Chondrocyte (in vitro differentiated cells): ENCODE data around the gene PRKG2. TPM values are rescaled to one million over a fixed set of nuclear protein-coding genes. Genes with fewer than 3 reads are reported as not detected.

Source experiments
- DNase-seq: peaks from one replicate; pipeline ENCODE4 v3.0.0; 2021; ENCODE audit warnings: mixed read lengths, low spot score
- H3K27ac Mint-ChIP-seq: one replicate; pipeline ENCODE4 v1.8.0; 2021; ENCODE audit warnings: mild to moderate bottlenecking, moderate library complexity, mixed read lengths; ENCODE audit not compliant: unreplicated experiment
- H3K27me3 Mint-ChIP-seq: 2 replicates; pipeline ENCODE4 v1.8.0; 2021; ENCODE audit warnings: low read depth, mixed read lengths
- H3K36me3 Mint-ChIP-seq: 2 replicates; pipeline ENCODE4 v1.8.0; 2021; ENCODE audit warnings: low read depth, mixed read lengths
- H3K4me1 Mint-ChIP-seq: 2 replicates; pipeline ENCODE4 v1.8.0; 2021; ENCODE audit warnings: low read depth, mild to moderate bottlenecking, mixed read lengths
- H3K4me3 Mint-ChIP-seq: one replicate; pipeline ENCODE4 v1.8.0; 2021; ENCODE audit warnings: mild to moderate bottlenecking, moderate library complexity, mixed read lengths; ENCODE audit not compliant: unreplicated experiment
- H3K9me3 Mint-ChIP-seq: 2 replicates; pipeline ENCODE4 v1.8.0; 2021; ENCODE audit warnings: low read depth, mixed read lengths
- total RNA-seq: library from RNA; stranded (reverse); gene quantifications from 3 replicates; pipeline ENCODE4 v1.2.1, GENCODE V29; 2021
- TF ChIP-seq, protein P1 (sequence below): fragments of 200-600 bp; sonication (generic); IDR thresholded peaks from 2 replicates; pipeline ENCODE4 v1.5.0; 2021; ENCODE audit warnings: antibody characterized with exemption, mild to moderate bottlenecking, moderate library complexity

The PRKG2 gene
- total RNA-seq, 1 donor from 2014 or later = not detected

GRCh38 chr4:81221303-81222081 lies 6.5 kb upstream of the PRKG2 start:
- Mint-ChIP-seq H3K4me1 (no peaks in the 10 kb centered on the region), H3K27ac (no peak overlapping the region), H3K27me3 (peaks cover 30% of the 10 kb centered on the region), H3K9me3 (peaks cover 6% of the 10 kb centered on the region), H3K36me3 (no peaks in the 10 kb centered on the region), H3K4me3 (no peak overlapping the region)
- DNase-seq = no peak
- TF ChIP-seq, protein P1, sequence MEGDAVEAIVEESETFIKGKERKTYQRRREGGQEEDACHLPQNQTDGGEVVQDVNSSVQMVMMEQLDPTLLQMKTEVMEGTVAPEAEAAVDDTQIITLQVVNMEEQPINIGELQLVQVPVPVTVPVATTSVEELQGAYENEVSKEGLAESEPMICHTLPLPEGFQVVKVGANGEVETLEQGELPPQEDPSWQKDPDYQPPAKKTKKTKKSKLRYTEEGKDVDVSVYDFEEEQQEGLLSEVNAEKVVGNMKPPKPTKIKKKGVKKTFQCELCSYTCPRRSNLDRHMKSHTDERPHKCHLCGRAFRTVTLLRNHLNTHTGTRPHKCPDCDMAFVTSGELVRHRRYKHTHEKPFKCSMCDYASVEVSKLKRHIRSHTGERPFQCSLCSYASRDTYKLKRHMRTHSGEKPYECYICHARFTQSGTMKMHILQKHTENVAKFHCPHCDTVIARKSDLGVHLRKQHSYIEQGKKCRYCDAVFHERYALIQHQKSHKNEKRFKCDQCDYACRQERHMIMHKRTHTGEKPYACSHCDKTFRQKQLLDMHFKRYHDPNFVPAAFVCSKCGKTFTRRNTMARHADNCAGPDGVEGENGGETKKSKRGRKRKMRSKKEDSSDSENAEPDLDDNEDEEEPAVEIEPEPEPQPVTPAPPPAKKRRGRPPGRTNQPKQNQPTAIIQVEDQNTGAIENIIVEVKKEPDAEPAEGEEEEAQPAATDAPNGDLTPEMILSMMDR = no peak

- H3K9me3 Mint-ChIP-seq = peaks cover 6% of the 10 kb centered on the region
- no peaks in the 10 kb centered on the region for H3K36me3 Mint-ChIP-seq
- no peak overlapping the region for H3K27ac Mint-ChIP-seq
- no peak overlapping the region for H3K4me3 Mint-ChIP-seq
- DNase-seq = no peak
- H3K27me3 Mint-ChIP-seq = peaks cover 41% of the 10 kb centered on the region
- TF ChIP-seq, protein P1 = no peak
- peaks cover 5% of the 10 kb centered on the region for H3K4me1 Mint-ChIP-seq
These were observed 5.2 kb upstream of the PRKG2 start for GRCh38 chr4:81220271-81220670.

GRCh38 chr4:81218206-81218605 lies 3.2 kb upstream of the PRKG2 start:
- H3K4me1 Mint-ChIP-seq = peaks cover 11% of the 10 kb centered on the region
- TF ChIP-seq, protein P1 = no peak
- H3K9me3 Mint-ChIP-seq = no peaks in the 10 kb centered on the region
- DNase-seq = no peak
- no peak overlapping the region for H3K27ac Mint-ChIP-seq
- no peaks in the 10 kb centered on the region for H3K36me3 Mint-ChIP-seq
- H3K4me3 Mint-ChIP-seq = no peak overlapping the region
- H3K27me3 Mint-ChIP-seq = peaks cover 37% of the 10 kb centered on the region

- no peak overlapping the region for H3K27ac Mint-ChIP-seq
- H3K4me1 Mint-ChIP-seq = peaks cover 11% of the 10 kb centered on the region
- peaks cover 37% of the 10 kb centered on the region for H3K27me3 Mint-ChIP-seq
- H3K36me3 Mint-ChIP-seq = no peaks in the 10 kb centered on the region
- TF ChIP-seq, protein P1 = no peak
- no peak overlapping the region for H3K4me3 Mint-ChIP-seq
- DNase-seq = no peak
- H3K9me3 Mint-ChIP-seq = no peaks in the 10 kb centered on the region
These were observed 2.8 kb upstream of the PRKG2 start for GRCh38 chr4:81217779-81218178.

GRCh38 chr4:81215931-81216330 lies 909 bp upstream of the PRKG2 start:
- no peak overlapping the region for H3K4me3 Mint-ChIP-seq
- H3K9me3 Mint-ChIP-seq = no peaks in the 10 kb centered on the region
- TF ChIP-seq, protein P1 = no peak
- DNase-seq = no peak
- H3K36me3 Mint-ChIP-seq = no peaks in the 10 kb centered on the region
- peaks cover 38% of the 10 kb centered on the region for H3K27me3 Mint-ChIP-seq
- H3K27ac Mint-ChIP-seq = no peak overlapping the region
- H3K4me1 Mint-ChIP-seq = peaks cover 11% of the 10 kb centered on the region
